Measurements from ENCODE around the gene ARIH2.
"Not testable (repeated sequence)": the region's sequence is repeated elsewhere in the genome, so short reads cannot be mapped to it uniquely, and the experiment has no call there.

Gene ARIH2

GRCh38 chr3:48907026-48907425, 11.6 kb upstream of the ARIH2 start:
- DNase-seq: not testable (repeated sequence)

GRCh38 chr3:48915296-48915695, 3.3 kb upstream of the ARIH2 start:
- no peaks in the 10 kb centered on the region for H3K27me3 Mint-ChIP-seq
- peaks cover 8 to 18% of the 10 kb centered on the region in 2 donors for H3K4me1 Mint-ChIP-seq
- H3K4me3 Mint-ChIP-seq: no peak overlapping the region
- no peaks in the 10 kb centered on the region for H3K9me3 Mint-ChIP-seq
- DNase-seq (no peak), ATAC-seq (replicated peaks) (no peak)
- H3K36me3 Mint-ChIP-seq: peaks cover 0 to 5% of the 10 kb centered on the region in 2 donors
- no peak overlapping the region for H3K27ac Mint-ChIP-seq

More at GRCh38 chr3:48907026-48907425, 11.6 kb upstream of the ARIH2 start:
- not testable (repeated sequence) for H3K36me3 Mint-ChIP-seq; H3K27me3 Mint-ChIP-seq; H3K27ac Mint-ChIP-seq; ATAC-seq (replicated peaks); H3K9me3 Mint-ChIP-seq; H3K4me3 Mint-ChIP-seq
- peaks cover 4 to 18% of the 10 kb centered on the region in 2 donors for H3K4me1 Mint-ChIP-seq

GRCh38 chr3:48919215-48920138, 835 bp downstream of the ARIH2 start:
- Mint-ChIP-seq H3K27ac (peak overlapping the region; percentile 100), H3K4me3 (peak overlapping the region; percentile 92 to 98), H3K36me3 (peaks cover 3 to 8% of the 10 kb centered on the region in 2 donors), H3K27me3 (no peaks in the 10 kb centered on the region), H3K4me1 (peaks cover 11 to 24% of the 10 kb centered on the region in 2 donors), H3K9me3 (no peaks in the 10 kb centered on the region)
- DNase-seq (peak; percentile 47), ATAC-seq (replicated peaks) (peak; percentile 36 to 40)

- ATAC-seq (replicated peaks) (no peak), DNase-seq (no peak)
- Mint-ChIP-seq H3K27ac (no peak overlapping the region), H3K27me3 (no peaks in the 10 kb centered on the region), H3K36me3 (peaks cover 38 to 39% of the 10 kb centered on the region in 2 donors), H3K4me1 (peaks cover 30 to 49% of the 10 kb centered on the region in 2 donors), H3K4me3 (peak overlapping the region; percentile 32 to 48), H3K9me3 (no peaks in the 10 kb centered on the region)
Observed at GRCh38 chr3:48926425-48927392, 8.1 kb downstream of the ARIH2 start.

- Mint-ChIP-seq H3K4me3 (no peak overlapping the region), H3K9me3 (peaks cover 0 to 3% of the 10 kb centered on the region in 2 donors), H3K4me1 (peaks cover 37 to 59% of the 10 kb centered on the region in 2 donors), H3K27ac (no peak overlapping the region), H3K27me3 (no peaks in the 10 kb centered on the region), H3K36me3 (peaks cover 47 to 50% of the 10 kb centered on the region in 2 donors)
- ATAC-seq (replicated peaks) (peak in 1 of 2 donors; percentile 45), DNase-seq (no peak)
Observed at GRCh38 chr3:48927928-48928327, 9.3 kb downstream of the ARIH2 start.

GRCh38 chr3:48928679-48929078, 10.0 kb downstream of the ARIH2 start:
- peaks cover 0 to 3% of the 10 kb centered on the region in 2 donors for H3K9me3 Mint-ChIP-seq
- H3K36me3 Mint-ChIP-seq: peaks cover 50% of the 10 kb centered on the region in 2 donors
- peaks cover 37 to 59% of the 10 kb centered on the region in 2 donors for H3K4me1 Mint-ChIP-seq
- peak overlapping the region in 1 of 2 donors; percentile 6 for H3K4me3 Mint-ChIP-seq
- no peaks in the 10 kb centered on the region for H3K27me3 Mint-ChIP-seq
- ATAC-seq (replicated peaks): peak in 1 of 2 donors; percentile 36
- H3K27ac Mint-ChIP-seq: no peak overlapping the region
- DNase-seq: no peak

- Mint-ChIP-seq H3K36me3 (peaks cover 51 to 57% of the 10 kb centered on the region in 2 donors), H3K27ac (no peak overlapping the region), H3K4me3 (peak overlapping the region; percentile 14 to 23), H3K4me1 (peaks cover 39 to 59% of the 10 kb centered on the region in 2 donors), H3K27me3 (no peaks in the 10 kb centered on the region), H3K9me3 (peaks cover 0 to 3% of the 10 kb centered on the region in 2 donors)
- DNase-seq: no peak
- ATAC-seq (replicated peaks): no peak
Observed at GRCh38 chr3:48929358-48930035, 10.9 kb downstream of the ARIH2 start.

GRCh38 chr3:48930590-48930989, 11.9 kb downstream of the ARIH2 start:
- Mint-ChIP-seq H3K27me3 (no peaks in the 10 kb centered on the region), H3K4me3 (no peak overlapping the region), H3K36me3 (peaks cover 48 to 61% of the 10 kb centered on the region in 2 donors), H3K9me3 (peaks cover 0 to 3% of the 10 kb centered on the region in 2 donors), H3K4me1 (peaks cover 39 to 59% of the 10 kb centered on the region in 2 donors), H3K27ac (no peak overlapping the region)
- DNase-seq (no peak), ATAC-seq (replicated peaks) (no peak)

- Mint-ChIP-seq H3K27ac (peak overlapping the region; percentile 33), H3K27me3 (no peaks in the 10 kb centered on the region), H3K4me1 (peaks cover 32 to 47% of the 10 kb centered on the region in 2 donors), H3K36me3 (peaks cover 39 to 57% of the 10 kb centered on the region in 2 donors), H3K4me3 (peak overlapping the region in 1 of 2 donors; percentile 16), H3K9me3 (peaks cover 0 to 3% of the 10 kb centered on the region in 2 donors)
- peak; percentile 77 to 82 for ATAC-seq (replicated peaks)
- DNase-seq: no peak
Observed at GRCh38 chr3:48931944-48932580, 13.4 kb downstream of the ARIH2 start.

- no peak for ATAC-seq (replicated peaks)
- peaks cover 0 to 3% of the 10 kb centered on the region in 2 donors for H3K9me3 Mint-ChIP-seq
- no peak for DNase-seq
- no peaks in the 10 kb centered on the region for H3K27me3 Mint-ChIP-seq
- no peak overlapping the region for H3K4me3 Mint-ChIP-seq
- peaks cover 27 to 53% of the 10 kb centered on the region in 2 donors for H3K36me3 Mint-ChIP-seq
- no peak overlapping the region for H3K27ac Mint-ChIP-seq
- peaks cover 22 to 28% of the 10 kb centered on the region in 2 donors for H3K4me1 Mint-ChIP-seq
Observed at GRCh38 chr3:48934333-48934991, 15.8 kb downstream of the ARIH2 start.

- H3K4me1 Mint-ChIP-seq: peaks cover 18 to 22% of the 10 kb centered on the region in 2 donors
- ATAC-seq (replicated peaks) (peak in 1 of 2 donors; percentile 38), DNase-seq (no peak)
- peaks cover 23 to 53% of the 10 kb centered on the region in 2 donors for H3K36me3 Mint-ChIP-seq
- H3K9me3 Mint-ChIP-seq: peaks cover 0 to 3% of the 10 kb centered on the region in 2 donors
- H3K27ac Mint-ChIP-seq: no peak overlapping the region
- no peaks in the 10 kb centered on the region for H3K27me3 Mint-ChIP-seq
- H3K4me3 Mint-ChIP-seq: no peak overlapping the region
Observed at GRCh38 chr3:48935530-48935929, 16.9 kb downstream of the ARIH2 start.

GRCh38 chr3:48938156-48938555, 19.5 kb downstream of the ARIH2 start:
- Mint-ChIP-seq H3K9me3 (no peaks in the 10 kb centered on the region), H3K27ac (peak overlapping the region; percentile 67), H3K27me3 (no peaks in the 10 kb centered on the region), H3K36me3 (peaks cover 14 to 49% of the 10 kb centered on the region in 2 donors), H3K4me3 (no peak overlapping the region), H3K4me1 (peaks cover 10% of the 10 kb centered on the region in 2 donors)
- DNase-seq (no peak), ATAC-seq (replicated peaks) (no peak)

- Mint-ChIP-seq H3K27me3 (no peaks in the 10 kb centered on the region), H3K27ac (no peak overlapping the region), H3K4me3 (no peak overlapping the region), H3K4me1 (peaks cover 12 to 13% of the 10 kb centered on the region in 2 donors), H3K9me3 (no peaks in the 10 kb centered on the region), H3K36me3 (peaks cover 17 to 50% of the 10 kb centered on the region in 2 donors)
- no peak for DNase-seq
- ATAC-seq (replicated peaks): no peak
Observed at GRCh38 chr3:48938689-48939088, 20.0 kb downstream of the ARIH2 start.
